HG03575 (cell line): ENCODE results near the gene NQO2.
"Not testable (repeated sequence)": the region's sequence is repeated elsewhere in the genome, so short reads cannot be mapped to it uniquely, and the experiment has no call there.

Experiments used
- ATAC-seq: cut with Tn5 transposase; IDR thresholded peaks from one replicate; pipeline ENCODE4 v1.9.1; 2021; ENCODE audit not compliant: unreplicated experiment, insufficient number of reproducible peaks, low FRiP score; ENCODE audit errors: extremely low read depth

The NQO2 gene

DNA sequence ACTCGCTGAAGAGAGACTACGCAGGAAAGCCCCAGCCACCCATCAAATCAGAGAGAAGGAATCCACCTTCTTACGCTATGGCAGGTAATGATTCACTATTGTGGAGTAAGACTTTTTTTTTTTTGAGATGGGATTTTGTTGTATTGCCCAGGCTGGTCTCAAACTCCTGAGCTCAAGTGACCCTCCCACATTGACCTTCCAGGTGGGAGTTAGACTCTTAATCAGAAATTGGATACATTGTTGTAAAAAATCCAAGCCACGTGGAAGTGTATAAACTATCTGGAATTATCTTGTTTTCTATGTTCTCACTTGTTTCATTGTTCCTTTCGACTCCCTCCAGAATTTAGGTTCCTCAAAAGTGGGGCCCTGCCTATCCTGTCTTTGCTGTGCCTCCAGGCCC is 6.8 kb downstream of the NQO2 start:
- no peak for ATAC-seq

DNA sequence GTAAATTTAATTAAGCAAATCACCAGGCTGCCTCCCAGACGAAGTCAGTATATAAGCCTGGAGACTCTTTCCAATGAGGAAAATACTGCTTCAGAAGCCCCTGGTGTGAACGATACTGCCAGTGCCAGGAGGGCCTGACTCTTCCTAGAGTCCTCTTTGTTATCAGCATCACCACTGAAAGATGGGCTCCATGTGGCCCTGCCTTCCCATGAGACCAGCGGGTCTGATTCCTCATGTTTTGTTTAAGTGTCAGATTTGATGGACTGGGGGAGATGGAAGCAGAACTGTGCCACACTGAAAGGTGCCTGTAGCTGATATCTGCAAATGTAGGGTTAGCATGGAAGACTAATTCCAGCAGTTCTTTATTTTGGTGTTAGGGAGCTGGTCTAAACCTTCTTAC is 7.9 kb downstream of the NQO2 start:
- ATAC-seq = no peak

DNA sequence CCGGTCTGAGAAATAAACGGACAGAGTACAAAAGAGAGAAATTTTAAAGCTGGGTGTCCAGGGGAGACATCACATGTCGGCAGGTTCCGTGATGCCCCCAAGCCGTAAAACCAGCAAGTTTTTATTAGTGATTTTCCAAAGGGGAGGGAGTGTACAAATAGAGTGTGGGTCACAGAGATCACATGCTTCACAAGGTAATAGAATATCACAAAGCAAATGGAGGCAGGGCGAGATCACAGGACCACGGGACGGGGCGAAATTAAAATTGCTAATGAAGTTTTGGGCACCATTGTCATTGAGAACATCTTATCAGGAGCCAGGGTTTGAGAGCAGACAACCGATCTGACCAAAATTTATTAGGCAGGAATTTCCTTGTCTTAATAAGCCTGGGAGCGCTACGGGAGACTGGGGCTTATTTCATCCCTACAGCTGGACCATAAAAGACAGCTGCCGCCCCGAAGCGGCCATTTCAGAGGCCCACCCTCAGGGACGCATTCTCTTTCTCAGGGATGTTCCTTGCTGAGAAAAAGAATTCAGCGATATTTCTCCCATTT is 9.1 kb downstream of the NQO2 start:
- not testable (repeated sequence) for ATAC-seq

DNA sequence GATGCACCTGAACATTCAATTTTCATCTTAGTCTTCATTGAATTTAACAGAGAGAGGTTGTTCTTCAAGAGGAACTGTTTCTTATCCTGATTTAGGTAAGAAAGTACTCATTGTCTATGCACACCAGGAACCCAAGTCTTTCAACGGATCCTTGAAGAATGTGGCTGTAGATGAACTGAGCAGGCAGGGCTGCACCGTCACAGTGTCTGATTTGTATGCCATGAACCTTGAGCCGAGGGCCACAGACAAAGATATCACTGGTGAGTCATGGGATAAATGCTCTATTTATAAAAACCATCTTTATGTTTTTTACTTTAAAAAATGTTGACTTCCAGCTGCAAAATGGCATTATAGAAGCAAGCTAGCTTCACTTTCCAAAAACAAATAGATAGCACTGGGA is 10.2 kb downstream of the NQO2 start:
- ATAC-seq = no peak

DNA sequence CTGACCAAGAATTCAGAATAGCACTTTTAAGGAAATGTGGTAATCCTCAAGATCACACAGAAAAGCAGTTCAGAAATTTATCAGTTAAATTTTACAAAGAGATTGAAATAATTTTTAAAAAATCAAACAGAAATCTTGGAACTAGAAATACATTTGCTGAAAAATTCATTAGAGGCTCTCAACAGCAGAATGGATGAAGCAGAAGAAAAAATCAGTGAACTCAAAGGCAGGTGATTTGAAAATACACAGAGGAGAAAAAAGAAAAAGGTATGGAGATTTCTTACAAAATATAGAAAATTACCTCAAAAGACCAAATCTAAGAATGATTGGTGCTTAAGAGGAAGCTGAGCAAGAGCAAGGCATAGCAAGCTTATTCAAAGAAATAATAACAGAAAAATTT is 11.5 kb downstream of the NQO2 start:
- no peak for ATAC-seq

DNA sequence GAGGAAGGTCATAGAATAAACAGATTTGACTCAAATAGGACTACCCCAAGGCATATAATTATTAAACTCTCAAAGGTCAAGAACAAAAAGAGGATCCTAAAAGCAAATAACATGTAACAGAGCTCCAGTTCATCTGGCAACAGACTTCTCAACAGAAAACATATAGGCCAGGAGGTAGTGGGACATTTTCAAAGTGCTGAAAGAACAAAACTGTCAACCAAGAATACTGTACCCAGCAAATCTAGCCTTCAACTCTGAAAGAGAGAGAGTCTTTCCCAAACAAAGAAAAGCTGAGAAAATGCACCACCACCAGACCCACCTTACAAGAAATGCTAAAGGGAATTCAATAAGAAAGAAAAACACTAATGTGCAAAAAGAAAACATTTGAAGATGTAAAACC is 11.9 kb downstream of the NQO2 start:
- ATAC-seq = no peak

DNA sequence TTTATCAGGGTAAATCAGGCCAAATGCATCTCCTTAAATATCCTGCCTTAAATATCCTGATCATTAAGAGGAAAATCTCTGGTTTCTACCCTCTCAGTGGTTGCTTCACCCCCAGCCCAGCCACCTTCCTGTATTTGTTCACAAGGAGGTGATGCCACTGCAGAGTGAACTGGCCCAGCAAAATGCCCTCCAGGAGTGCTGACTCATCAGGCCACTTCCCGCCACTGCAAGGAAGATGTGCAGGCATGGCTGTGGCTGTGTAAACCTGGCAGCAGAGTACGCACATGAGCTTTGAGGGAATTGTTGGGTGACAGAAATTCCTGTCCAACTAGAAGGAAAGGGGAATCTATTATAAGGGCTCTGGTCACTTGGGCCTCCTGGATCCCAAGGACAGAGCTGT is 13.8 kb downstream of the NQO2 start:
- no peak for ATAC-seq

DNA sequence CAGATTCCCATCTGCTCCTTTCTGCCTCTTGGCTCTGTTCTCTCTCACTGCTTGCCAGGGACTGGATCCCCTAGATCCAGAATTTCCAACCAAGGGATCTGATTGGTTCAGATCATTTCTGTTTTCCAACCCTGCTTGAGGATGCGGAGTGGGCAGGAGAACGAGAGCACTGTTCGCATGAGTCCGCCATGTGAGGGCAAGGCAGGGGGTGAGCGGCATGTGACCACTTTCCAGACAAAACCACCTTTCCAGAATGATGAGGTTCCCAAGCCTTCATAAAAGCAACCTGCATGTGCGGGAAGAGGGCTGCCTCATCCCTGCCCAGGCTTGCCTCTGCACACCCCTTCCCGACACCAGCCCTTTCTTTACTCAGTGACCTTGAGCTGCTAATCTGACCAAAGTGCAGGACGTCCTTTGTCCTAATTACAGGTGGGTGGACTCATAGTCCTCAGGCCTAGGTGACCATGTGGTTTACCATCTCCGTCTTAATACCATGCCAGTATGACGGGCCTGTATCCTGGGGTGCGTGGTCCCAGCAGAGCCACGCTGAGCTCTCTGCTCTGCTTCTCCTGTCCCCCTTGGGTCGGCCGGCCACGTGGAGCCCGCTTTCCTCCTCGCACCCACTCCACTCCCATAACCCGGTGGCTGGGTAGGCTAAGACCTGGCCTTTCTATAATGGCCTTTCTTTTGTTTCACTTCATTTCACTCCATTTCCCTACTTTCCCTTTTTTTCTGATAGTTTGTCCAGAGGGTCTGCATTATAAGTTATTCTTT is 14.4 kb downstream of the NQO2 start:
- ATAC-seq = no peak

DNA sequence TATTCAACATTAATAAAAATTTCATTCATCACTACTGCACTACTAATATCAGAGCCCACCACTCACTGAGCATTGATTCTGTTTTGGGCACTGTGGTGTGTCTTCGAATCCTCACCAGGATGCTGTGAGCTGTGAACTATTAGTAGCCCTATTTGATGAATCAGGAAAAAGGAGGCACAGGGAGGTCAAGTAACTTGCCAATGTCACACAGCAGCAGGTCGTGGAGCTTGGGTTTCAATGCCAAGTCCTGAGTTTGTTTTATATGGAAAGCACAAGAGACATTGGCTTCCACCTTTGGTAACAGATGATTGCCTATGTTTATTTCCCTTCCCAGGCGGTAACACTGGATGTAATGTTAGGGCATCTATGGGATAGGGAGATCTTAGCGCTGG is 15.0 kb downstream of the NQO2 start:
- no peak for ATAC-seq

DNA sequence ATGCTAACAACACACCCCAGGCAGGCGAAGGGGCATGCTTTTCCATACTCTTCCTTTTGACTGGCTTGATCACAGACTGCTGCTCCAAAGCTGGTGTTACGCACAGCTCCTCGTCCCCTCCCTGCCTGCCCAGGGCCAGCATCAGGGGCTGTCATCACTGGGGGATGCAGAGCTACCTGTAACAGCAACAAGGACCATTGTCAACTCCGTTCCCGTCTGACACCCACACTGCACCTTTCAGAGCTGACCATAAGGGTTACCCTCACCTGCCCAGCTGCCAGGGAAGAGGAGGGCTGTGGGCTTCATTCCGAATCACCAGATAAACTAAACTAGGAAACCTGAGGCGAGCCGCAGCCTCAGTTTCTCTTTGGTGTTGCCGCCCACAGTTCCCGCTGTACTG is 15.4 kb downstream of the NQO2 start:
- no peak for ATAC-seq

DNA sequence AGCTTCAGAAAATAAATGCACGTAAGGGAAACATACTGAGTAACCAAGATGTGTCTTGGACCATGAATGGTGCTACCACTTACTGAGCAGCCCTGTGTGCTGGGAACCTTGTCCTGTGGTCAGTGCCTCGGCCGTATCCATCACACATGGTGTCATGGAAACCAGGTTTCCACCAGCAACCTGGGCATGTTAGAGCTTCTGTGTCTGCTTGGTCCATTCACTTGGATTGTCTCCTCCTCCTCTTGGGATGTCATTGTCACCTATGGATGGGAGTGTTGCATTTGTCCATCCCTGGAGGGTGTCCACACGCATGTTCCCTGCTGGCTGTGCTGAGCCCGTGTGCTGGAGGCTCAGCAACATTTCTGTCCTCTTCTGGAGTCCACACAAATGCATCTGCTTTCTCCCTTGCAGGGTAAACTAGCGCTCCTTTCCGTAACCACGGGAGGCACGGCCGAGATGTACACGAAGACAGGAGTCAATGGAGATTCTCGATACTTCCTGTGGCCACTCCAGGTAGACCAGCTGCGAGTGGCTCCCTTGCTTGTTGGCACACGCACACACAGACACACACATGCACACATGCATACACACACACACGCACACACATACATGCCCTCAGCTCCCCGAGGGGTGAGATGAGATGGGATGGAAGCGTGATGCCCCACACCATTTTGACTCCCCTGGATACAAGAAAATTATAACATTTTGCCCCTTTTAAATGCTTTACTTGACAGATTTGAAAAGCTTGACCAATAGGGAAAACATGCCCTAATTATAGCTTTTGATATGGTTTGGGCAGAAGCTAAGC is 17.0 kb downstream of the NQO2 start:
- no peak for ATAC-seq

DNA sequence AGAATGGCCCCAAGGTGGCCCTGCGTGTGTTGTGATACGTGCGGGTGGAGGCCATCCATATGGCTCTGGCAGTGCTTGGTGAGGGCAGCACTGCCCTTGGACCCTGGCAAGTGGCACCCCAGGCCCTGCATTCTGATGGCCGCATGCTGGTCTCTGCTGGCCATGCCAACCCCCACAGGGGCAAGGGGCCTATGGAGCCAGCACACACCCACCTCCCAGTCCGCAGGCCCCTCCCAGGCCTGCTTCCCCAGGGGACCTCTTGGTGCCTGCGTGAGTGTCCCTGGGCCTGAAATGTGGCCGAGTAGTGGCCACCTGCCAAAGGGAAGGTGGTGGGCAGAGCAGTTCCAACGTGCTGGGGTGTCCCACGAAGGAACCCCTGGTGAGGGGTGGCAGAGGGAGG is 17.6 kb downstream of the NQO2 start:
- ATAC-seq = no peak

DNA sequence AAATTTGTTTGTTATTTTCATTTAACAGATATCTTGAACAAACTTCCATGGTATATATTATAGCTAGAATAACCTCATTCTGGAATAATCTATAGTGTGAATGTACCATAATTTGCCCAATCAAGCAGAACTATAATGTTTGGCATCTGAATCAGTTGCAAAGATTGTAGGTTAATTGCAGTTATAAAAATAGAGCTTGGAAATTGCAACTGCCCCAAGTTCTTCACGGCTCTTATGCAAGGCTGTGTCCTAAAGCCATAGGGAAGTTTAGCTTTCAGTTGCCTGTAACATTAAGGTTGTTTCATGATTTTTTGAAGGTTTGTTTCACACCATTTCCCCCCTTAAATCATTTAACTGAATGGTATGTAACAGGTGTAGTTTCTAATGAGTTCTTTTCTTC is 19.4 kb downstream of the NQO2 start:
- no peak for ATAC-seq

DNA sequence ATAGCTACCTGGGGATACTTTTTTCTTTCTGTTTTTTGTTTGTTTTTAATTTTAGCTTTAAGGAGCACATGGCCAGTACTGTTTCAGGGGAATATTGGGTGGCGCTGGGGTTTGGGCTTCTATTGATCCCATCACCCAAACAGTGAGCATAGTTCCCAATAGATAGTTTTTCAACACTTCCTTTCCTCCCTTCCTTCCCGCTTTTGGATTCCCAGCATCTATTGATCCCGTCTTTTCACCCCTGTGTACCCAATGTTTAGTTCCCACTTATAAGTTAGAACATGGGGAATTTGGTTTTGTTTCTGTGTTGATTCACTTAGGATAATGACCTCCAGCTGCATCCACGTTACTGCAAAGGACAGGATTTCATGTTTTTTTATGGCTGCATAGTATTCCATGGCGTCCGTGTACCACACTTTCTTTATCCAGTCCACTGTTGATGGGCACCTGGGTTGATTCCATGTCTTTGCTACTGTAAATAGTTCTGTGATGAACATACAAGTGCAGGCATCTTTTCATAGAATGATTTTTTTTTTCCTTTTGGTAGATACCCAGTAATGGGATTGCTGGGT is 20.1 kb downstream of the NQO2 start:
- no peak for ATAC-seq

DNA sequence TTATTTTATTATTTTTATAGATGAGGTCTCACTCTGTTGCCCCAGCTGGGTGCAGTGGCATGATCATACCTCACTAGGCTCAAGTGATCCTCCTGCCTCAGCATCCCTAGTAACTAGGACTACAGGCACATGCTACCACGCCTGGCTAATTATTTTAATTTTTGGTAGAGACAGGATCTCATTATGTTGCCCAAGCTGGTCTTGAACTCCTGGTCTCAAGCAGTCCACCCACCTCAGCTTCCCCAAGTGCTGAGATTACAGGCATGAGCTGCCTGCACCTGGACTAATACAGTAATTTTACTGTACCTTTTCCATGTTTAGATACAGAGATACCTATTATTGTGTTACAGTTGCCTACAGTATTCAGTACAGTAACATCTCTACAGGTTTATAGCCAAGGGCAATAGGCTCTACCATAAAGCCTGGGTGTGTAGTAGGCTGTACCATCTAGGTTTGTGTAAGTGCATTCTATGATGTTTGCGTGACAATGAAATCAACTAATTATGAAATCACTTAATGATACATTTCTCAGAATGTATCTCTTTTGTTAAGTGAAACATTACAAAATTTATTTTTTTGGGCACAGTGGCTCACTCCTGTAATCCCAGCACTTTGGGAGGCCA is 21.4 kb downstream of the NQO2 start:
- not testable (repeated sequence) for ATAC-seq

DNA sequence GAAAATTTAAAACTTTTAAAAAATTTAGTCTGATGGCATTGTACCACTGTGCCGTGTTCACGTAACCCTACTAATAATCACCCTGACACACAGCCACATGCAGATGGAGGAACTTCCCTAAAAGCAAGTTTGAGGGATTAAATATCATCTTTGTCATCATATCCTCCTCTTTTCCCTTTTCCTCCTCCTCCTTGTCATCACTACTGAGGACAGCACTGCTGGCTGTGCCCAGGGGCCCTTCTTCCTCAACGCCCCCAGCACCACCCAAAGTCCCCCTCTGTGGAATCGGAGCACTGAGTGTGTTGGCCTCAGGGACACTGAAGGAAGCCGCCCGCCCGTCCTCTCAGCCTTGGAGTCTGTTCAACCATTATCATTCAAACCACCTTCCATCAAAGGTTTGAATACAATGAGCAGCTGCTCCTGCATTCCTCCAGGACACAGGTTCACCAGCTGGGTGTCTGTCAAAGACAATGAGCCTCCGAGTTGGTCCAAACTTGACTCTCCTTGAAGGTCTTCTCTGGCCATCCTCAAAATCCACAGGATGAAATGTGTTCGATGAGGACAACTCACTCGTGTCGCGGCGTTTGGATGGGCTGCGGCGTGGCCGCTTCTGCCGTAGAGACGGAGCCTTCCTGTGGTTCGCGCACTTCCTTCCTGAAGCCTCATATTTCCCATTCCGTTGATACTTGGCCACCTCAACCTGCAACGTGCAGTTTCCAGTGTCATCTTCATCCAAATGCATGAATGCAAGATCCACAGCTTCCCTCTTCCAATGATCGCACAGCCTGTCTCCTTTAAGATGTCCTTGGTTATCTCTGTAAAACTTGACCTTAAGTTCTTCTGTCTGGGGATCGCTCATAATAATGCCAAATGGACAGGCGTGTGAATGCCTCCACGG is 23.3 kb downstream of the NQO2 start:
- no peak for ATAC-seq

DNA sequence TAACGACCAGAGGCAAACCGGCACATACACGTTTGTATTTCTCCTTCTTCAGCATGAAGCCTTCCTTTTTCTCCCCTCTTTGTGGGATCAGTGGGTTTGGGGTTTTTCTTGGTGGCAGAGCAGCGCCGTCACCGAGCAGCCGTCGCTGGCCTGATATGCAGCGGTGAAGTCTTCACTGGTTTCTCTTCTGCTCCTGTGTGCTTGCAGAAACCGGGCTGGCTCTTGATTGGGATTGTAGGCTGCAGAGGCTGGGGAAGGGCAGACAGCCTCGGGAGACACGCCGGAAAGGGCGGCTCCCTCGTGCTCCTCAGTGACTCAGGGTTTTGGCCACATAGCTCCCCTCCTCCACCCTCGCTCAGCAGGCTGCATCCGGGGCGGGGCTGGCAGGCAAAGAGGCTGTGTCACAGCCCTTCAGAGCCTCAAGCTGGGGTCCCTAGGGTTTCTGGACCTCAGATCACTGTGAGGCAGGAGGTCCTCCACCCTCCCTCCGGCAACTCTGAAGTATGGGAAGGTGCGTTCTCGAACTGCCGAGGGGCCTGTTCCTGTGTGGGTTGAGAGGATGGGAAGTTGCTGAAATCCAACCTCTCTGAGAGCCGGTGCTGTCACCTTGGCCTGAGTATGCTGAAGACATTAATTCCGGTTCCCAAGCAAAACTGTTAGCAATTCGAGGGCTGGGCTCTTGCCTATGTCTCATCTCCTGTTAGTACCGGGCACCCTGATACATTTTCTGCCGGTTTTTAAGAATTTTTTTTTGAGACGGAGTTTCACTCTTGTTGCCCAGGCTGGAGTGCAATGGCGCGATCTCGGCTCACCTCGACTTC is 24.2 kb downstream of the NQO2 start:
- ATAC-seq = no peak
